NCI-H2196 treated with DMSO at 0.1 percent for 48 hours (cell line): ENCODE data around the gene HMGN1.
A peak's percentile ranks its signal among the peaks of the same experiment; 100 is the strongest.
"Not testable (repeated sequence)": the region's sequence is repeated elsewhere in the genome, so short reads cannot be mapped to it uniquely, and the experiment has no call there.

Experiments used
- DNase-seq: peaks from one replicate; lab custom pipeline; 2025; ENCODE audit not compliant: unreplicated experiment; lab: John Stamatoyannopoulos, UW

The HMGN1 gene

DNA sequence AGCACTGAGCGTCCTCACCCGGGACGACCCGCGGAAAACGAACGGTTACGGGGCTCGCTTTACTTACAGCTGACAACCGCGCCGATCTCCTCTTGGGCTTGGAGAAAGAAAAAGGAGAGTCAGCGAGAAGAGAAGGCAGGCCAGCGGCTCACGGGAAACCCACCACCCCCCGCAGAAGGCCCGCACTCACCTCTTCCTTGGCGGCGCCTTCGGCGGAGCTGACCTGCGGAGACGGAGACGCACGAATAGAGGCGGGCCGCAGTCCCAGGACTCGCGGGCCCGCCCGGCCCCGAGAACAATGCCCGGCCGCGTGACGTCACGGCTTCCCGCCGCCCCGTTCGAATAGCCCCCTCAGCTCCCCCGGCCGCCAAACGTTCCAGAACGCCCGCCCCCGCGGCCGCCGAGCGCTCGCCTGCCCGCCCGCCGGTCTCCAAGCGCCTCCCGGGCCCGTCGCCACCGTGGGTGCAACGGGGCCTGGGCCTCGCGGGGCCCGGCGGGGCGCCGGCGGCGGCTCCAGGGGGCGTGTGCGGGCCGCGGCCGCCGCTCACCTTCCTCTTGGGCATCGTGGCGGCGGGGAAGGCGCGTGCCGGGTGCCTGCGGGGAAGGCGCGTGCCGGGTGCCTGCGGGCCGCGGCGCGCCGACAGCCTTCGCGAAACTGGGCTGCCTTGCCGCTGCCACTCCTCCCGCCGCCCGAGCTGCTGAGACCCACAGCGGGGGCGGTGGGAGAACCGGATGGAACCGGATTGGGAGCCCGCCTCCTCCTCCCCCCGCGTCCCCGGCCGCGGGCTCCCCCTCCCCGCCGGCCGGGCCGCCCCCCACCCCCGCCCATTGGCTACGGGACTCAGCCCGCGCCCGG is at the start of gene HMGN1:
Gene HMGN1, minus strand, starts transcription at position 734 of the 856 bp plus-strand sequence. Its CDS starts 171 bp downstream, at position 563.
- DNase-seq, result peak; percentile 89

GRCh38 chr21:39397646-39398385 is 48.9 kb upstream of the HMGN1 start:
- DNase-seq, result no peak

- no peak for DNase-seq
Observed at GRCh38 chr21:39392981-39393380, 44.1 kb upstream of the HMGN1 start.

- DNase-seq, result no peak
Observed at GRCh38 chr21:39390212-39390765, 41.4 kb upstream of the HMGN1 start.

- no peak for DNase-seq
Observed at GRCh38 chr21:39388811-39389155, 39.9 kb upstream of the HMGN1 start.

DNA sequence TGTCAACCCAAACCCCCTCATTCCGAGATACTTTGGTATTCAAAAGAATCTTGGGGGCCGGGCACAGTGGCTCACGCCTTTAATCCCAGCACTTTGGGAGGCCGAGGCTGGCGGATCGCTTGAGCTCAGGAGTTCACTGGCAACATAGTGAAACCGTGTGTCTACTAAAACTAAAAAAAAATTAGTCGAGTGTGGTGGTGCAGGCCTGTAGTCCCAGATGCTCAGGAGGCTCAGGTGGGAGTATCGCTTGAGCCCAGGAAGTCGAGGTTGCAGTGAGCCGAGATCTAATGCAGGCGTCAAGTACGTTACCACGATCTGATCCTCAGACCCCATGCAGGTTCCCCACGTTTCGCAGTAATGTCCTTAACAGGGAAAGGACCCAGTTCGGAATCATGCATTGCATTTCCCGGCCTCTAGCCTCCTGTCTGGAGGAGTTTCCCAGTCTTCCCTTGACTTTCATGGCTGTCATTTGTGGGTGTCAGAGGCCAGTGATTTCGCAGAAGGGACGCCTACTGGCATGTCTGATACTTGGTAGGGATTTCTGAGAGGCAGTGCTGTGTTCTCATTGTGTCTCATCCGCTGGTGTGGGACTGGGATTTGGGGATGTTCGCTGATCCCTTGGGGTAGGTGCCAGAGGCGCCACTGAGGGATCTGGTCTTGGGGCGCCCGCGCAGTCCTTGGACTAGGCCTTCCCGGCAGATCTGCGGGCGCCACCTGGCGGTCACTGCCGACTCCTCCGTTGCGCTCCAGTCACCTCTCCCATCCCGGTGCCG is 39.3 kb upstream of the HMGN1 start:
- peak; percentile 50 for DNase-seq

DNA sequence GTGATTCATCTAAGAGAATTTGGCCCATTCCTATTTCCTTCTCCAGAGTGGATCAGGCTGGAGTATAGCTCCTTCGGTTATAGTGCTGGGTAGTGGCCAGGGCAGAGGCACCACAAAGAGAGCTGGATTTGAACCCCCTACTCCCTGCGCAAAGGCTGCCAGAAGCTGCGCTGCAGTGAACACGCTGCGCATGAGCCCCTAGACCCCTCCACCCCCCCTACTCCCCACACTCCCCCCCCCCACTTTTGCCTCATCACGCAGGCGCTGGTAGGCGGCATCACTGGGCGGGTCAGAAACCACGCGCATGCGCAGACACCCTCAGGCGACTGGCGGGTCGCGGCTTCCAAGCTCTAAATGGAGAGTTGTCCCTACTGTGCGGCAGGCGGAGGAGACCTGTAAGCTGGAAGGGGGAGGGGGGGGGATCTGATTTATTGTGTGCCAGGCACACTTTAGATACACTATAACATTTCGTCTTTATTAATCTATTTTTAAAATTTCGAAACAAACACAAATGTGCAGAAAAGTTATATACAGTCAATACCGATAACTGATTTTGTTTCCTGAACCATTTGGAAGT is 38.7 kb upstream of the HMGN1 start:
- DNase-seq, result peak; percentile 43

GRCh38 chr21:39386899-39387298 is 38.0 kb upstream of the HMGN1 start:
- no peak for DNase-seq

DNA sequence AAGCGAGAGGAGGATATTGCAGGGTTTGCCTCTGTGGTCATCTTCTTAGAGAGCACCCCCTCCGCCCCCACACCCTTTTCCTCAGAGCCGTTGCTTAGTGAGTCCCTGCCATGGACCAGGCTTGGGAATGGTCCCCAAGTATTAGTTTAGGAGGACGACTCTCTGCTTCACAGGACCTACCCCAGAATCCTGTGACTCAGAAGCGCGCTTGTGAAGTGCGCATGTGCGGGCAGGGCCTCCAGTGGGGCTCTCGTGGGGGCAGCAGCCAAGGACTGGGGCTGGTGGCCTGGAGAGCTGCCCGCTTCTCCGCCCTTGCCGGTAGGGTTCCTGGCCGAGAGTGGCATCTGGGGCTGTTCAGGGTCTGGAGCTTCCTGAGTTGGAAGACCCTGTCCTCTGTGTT is 37.3 kb upstream of the HMGN1 start:
- no peak for DNase-seq

GRCh38 chr21:39385299-39386145 is 36.6 kb upstream of the HMGN1 start:
- no peak for DNase-seq

DNA sequence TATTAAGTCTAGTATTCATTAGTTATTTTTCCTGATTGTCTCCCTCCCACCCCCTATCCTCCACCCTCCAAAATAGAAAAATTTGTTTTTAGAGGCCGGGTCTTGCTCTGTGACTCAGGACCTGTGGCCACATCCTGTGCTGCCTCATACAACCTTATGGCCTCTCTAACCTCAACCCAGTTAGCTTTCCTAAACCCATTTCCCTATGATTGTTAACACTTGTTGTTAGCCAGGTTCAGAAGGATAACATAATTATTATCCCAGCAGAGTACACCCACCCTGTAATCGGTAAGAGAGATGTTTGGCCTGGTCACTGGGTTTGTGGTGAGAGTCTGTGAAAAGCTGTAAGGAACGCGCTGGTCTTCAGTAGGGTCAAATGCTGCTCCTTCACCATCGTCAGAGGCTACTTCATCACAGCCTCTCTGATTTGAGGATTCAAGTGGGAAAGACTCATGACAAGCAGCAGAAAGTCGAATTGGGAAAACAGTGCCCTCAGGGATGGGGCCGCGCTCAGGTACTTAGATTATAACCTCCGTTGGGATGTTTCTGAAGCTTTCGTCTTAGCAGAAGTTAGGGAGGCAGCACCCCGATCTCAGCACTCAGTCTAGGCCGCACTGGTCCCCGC is 35.9 kb upstream of the HMGN1 start:
- DNase-seq, result no peak

- DNase-seq, result not testable (repeated sequence)
Observed at GRCh38 chr21:39382096-39382495, 33.2 kb upstream of the HMGN1 start.

- DNase-seq, result peak; percentile 10
Observed at GRCh38 chr21:39381009-39381408, 32.1 kb upstream of the HMGN1 start.

DNA sequence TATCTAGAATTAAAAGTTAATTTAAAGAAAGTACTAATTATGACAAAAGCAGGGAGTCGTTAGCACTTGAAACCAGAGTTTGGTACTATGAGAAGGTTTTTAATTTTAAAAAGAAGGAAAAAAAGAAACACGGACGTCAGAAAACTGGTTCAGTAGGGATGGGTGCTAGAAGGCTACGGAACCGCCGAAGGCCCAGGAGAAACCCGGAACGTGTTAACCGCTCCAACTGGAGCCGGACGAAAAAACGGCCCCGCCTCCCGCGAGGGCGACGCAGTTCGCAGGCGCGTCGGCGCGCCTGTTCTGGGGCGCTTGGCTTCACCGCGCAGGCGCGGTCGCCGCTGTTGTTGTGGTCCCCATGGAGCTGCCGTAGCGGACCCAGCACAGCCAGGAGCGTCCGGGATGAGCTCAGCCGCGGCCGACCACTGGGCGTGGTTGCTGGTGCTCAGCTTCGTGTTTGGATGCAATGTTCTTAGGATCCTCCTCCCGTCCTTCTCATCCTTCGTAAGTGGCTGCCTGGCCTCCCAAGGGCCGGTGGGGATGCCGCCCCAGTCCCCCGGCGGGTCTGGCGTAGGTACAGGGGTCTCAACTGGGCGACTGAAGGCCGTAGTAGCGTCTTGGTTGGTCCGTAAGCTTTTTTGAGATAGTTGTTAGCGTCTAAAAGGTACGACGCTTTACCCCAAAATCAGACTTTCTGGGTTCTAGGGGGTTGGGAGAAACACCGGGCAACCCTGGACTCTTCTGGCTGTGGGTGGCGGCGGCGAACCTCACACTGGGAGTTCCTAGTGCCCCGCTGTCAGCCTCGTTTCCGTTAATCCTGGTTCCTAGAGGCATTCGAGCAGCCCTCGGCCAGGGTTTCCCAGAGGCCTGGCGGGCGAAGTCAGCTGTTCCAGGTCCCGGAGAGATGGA is 31.4 kb upstream of the HMGN1 start:
- peak; percentile 90 for DNase-seq

GRCh38 chr21:39377444-39378050 is 28.7 kb upstream of the HMGN1 start:
- no peak for DNase-seq

DNA sequence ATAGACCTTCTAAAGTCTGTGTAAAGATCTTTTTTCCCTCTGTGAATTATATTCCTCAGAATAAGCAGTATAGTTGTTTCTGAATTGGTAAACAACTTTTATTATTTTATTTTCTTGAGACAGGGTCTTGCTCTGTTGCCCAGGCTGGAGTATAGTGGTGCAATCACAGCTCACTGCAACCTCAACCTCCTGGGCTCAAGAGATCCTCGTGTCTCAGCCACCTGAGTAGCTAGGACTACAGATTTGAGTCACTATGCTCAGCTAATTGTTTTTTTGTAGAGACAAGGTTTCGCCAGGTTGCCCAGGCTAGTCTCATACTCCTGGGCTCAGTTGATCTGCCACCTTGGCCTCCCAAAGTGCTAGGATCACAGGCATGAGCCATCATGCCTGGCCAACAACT is 26.6 kb upstream of the HMGN1 start:
- no peak for DNase-seq

DNA sequence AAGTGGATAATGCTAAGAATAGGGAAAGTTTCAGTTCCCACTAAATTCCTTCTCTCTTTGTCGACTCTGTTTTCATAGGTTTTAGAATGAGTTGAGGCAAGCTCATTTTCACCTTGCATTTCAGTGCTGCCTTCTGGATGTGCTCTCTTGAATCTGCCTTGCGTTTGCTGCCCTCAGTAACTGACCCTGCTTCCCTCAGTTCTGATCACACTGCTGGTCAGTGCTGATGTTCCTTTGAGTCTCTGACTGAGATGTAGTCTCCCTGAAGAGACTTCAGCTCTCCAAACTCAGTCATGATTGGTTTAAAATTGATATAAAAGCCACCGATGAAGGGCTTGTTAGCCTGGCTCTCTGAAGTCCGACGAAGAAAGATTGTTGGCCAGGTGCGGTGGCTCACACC is 25.2 kb upstream of the HMGN1 start:
- no peak for DNase-seq

DNA sequence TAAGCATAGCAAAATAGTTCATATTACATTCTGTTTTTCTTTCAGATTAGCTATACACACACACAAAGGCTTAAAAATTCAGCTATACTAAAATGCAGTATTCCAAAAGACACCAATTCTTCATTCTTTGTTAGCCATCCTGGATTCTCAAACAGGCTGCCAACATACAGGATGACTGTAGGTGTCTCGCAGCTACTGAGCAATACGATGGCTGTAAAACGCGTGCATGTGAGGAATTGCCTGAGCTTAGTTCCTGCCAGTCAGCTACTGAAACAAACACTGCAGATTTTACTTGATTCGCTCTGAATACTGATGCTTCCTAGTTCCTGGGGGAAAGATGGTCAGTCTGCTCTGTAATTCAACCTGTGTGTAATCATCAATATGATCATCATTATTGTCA is 24.7 kb upstream of the HMGN1 start:
- DNase-seq, result no peak
